GM12892 (cell line): ENCODE measurements around the gene ZMYND10.

Experiments
- POLR2A ChIP-seq: IDR thresholded peaks from 2 replicates; pipeline ENCODE4 v1.6.1; 2011; ENCODE audit warnings: low read depth, low read length, control low read depth
- POLR2AphosphoS5 ChIP-seq: IDR thresholded peaks from 2 replicates; pipeline ENCODE4 v1.6.1; 2011; ENCODE audit warnings: low read depth, low read length, control low read depth
- TAF1 ChIP-seq: IDR thresholded peaks from 2 replicates; pipeline ENCODE4 v1.6.1; 2011; ENCODE audit warnings: low read depth, mild to moderate bottlenecking, control low read depth, low read length, borderline replicate concordance

- TF ChIP-seq POLR2A (no peak), POLR2AphosphoS5 (no peak), TAF1 (no peak)
These were observed 26.9 kb downstream of the ZMYND10 start for GRCh38 chr3:50318615-50319014.
